SH-SY5Y (cell line): ENCODE data around the gene PDCD6IP.

Experiments
- GATA2 ChIP-seq: IDR thresholded peaks from 2 replicates; pipeline ENCODE4 v1.6.1; 2011; ENCODE audit warnings: mild to moderate bottlenecking, low read depth, low read length
- GATA3 ChIP-seq: IDR thresholded peaks from 2 replicates; pipeline ENCODE4 v1.6.1; 2011; ENCODE audit warnings: low read depth, mild to moderate bottlenecking, low read length, moderate library complexity

- no peak for TF ChIP-seq GATA2
- TF ChIP-seq GATA3 = no peak
These were observed 35.1 kb downstream of the PDCD6IP start for GRCh38 chr3:33833408-33834095.
